ENCODE data around the gene UBAC2.

Gene UBAC2

GRCh38 chr13:99264051-99264450 is 63.4 kb downstream of the UBAC2 start:
- H3K9me2 ChIP-seq (ENCODE audit: low read depth, low read length) = no peaks in the 10 kb centered on the region
- H4K20me1 ChIP-seq (ENCODE audit: insufficient read depth, low read length) = no peaks in the 10 kb centered on the region
- H3K4me1 ChIP-seq (ENCODE audit: insufficient read depth, low read length, severe bottlenecking) = peaks cover 45% of the 10 kb centered on the region
- H3F3A ChIP-seq (ENCODE audit: insufficient read depth, low read length) = peaks cover 4% of the 10 kb centered on the region; the same call in 1 of the 2 replicates
- H3K4me2 ChIP-seq (ENCODE audit: low read length) = no peak overlapping the region
- no peak overlapping the region for H3K9ac ChIP-seq (ENCODE audit: low read length)
- H3K79me2 ChIP-seq (ENCODE audit: insufficient read depth, low read length) = no peaks in the 10 kb centered on the region
- TF ChIP-seq CTCF (IDR thresholded peaks at IDR 0.05; ENCODE audit: low read length) (no peak), EZH2 (IDR thresholded peaks at IDR 0.05; ENCODE audit: borderline replicate concordance, low read length) (no peak)
- no peaks in the 10 kb centered on the region for H3K27me3 ChIP-seq (ENCODE audit: insufficient read depth, low read length)
- 0 out of 2 replicates have a peak, but pooled peaks cover 8% of the 10 kb centered on the region for H3K36me3 ChIP-seq (ENCODE audit: insufficient read depth, low read length)
- no peak overlapping the region for H2AFZ ChIP-seq (ENCODE audit: low read length)
- peak overlapping the region; percentile 38 for H3K27ac ChIP-seq (ENCODE audit: low read depth, low read length, poor library complexity, severe bottlenecking)
- H3K9me3 ChIP-seq (ENCODE audit: low read length) = no peaks in the 10 kb centered on the region
- H3K4me3 ChIP-seq (ENCODE audit: low read depth, low read length, poor library complexity, severe bottlenecking) = no peak overlapping the region

- TF ChIP-seq EZH2 (IDR thresholded peaks at IDR 0.05; ENCODE audit: borderline replicate concordance, low read length) (no peak), CTCF (IDR thresholded peaks at IDR 0.05; ENCODE audit: low read length) (no peak)
- H3K4me3 ChIP-seq (ENCODE audit: low read depth, low read length, poor library complexity, severe bottlenecking) = no peak overlapping the region
- H3K27ac ChIP-seq (ENCODE audit: low read depth, low read length, poor library complexity, severe bottlenecking) = peak overlapping the region; percentile 8
- no peaks in the 10 kb centered on the region for H4K20me1 ChIP-seq (ENCODE audit: insufficient read depth, low read length)
- no peaks in the 10 kb centered on the region for H3K27me3 ChIP-seq (ENCODE audit: insufficient read depth, low read length)
- no peaks in the 10 kb centered on the region for H3K9me2 ChIP-seq (ENCODE audit: low read depth, low read length)
- no peak overlapping the region for H3K4me2 ChIP-seq (ENCODE audit: low read length)
- H3K9ac ChIP-seq (ENCODE audit: low read length) = no peak overlapping the region
- peaks cover 4% of the 10 kb centered on the region; the same call in 1 of the 2 replicates for H3F3A ChIP-seq (ENCODE audit: insufficient read depth, low read length)
- H3K4me1 ChIP-seq (ENCODE audit: insufficient read depth, low read length, severe bottlenecking) = peaks cover 39% of the 10 kb centered on the region
- no peaks in the 10 kb centered on the region for H3K9me3 ChIP-seq (ENCODE audit: low read length)
- no peaks in the 10 kb centered on the region for H3K79me2 ChIP-seq (ENCODE audit: insufficient read depth, low read length)
- no peaks in the 10 kb centered on the region for H3K36me3 ChIP-seq (ENCODE audit: insufficient read depth, low read length)
- H2AFZ ChIP-seq (ENCODE audit: low read length) = no peak overlapping the region
Measured at GRCh38 chr13:99265162-99265800, 64.6 kb downstream of the UBAC2 start.

- Histone ChIP-seq H3K36me3 (ENCODE audit: insufficient read depth, low read length) (no peaks in the 10 kb centered on the region), H3K4me2 (ENCODE audit: low read length) (no peak overlapping the region), H3K4me1 (ENCODE audit: insufficient read depth, low read length, severe bottlenecking) (peaks cover 39% of the 10 kb centered on the region), H3K9ac (ENCODE audit: low read length) (no peak overlapping the region), H4K20me1 (ENCODE audit: insufficient read depth, low read length) (no peaks in the 10 kb centered on the region), H3K79me2 (ENCODE audit: insufficient read depth, low read length) (no peaks in the 10 kb centered on the region), H3K9me2 (ENCODE audit: low read depth, low read length) (no peaks in the 10 kb centered on the region), H2AFZ (ENCODE audit: low read length) (no peak overlapping the region), H3K9me3 (ENCODE audit: low read length) (no peaks in the 10 kb centered on the region), H3F3A (ENCODE audit: insufficient read depth, low read length) (peaks cover 4% of the 10 kb centered on the region; the same call in 1 of the 2 replicates), H3K4me3 (ENCODE audit: low read depth, low read length, poor library complexity, severe bottlenecking) (no peak overlapping the region), H3K27ac (ENCODE audit: low read depth, low read length, poor library complexity, severe bottlenecking) (no peak overlapping the region), H3K27me3 (ENCODE audit: insufficient read depth, low read length) (no peaks in the 10 kb centered on the region)
- TF ChIP-seq CTCF (IDR thresholded peaks at IDR 0.05; ENCODE audit: low read length) (peak; percentile 82), EZH2 (IDR thresholded peaks at IDR 0.05; ENCODE audit: borderline replicate concordance, low read length) (no peak)
Measured at GRCh38 chr13:99265821-99266426, 65.3 kb downstream of the UBAC2 start.

Measured in OCI-LY1 (cell line).